ENCODE data around the gene DDX10.

GRCh38 chr11:108698844-108699642 is 34.2 kb downstream of the DDX10 start:
- TF ChIP-seq POLR2A (IDR thresholded peaks at IDR 0.05; ENCODE audit: low read depth) (no peak), CTCF (IDR thresholded peaks at IDR 0.05) (no peak)
